Hepatic stellate cell (primary cell): ENCODE results near the gene SNX7.

Source experiments
- DNase-seq: peaks from one replicate; pipeline ENCODE4 v3.0.0; 2011; ENCODE audit warnings: low spot score

Gene SNX7

DNA sequence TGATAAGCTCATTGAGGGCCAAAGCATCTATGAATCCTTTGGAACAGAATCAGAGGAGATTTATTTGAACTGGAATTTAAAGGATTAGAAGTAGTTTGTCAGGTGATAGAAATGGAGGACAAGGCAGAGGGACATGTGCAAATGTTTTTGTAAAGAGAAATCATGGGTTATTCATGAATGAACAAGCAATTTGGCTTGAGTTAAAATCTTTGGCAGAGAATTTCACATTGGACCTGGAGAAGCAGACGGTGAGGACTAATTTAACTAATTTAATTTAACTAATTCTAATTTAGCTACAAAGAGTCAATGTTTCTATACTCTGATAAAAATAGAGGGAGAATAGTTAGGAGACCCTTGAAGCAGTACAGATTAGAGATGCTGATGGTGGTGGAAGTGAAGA lies 36.3 kb downstream of the SNX7 start:
- no peak for DNase-seq

- DNase-seq = no peak
Observed at GRCh38 chr1:98698625-98699024, 37.1 kb downstream of the SNX7 start.

DNA sequence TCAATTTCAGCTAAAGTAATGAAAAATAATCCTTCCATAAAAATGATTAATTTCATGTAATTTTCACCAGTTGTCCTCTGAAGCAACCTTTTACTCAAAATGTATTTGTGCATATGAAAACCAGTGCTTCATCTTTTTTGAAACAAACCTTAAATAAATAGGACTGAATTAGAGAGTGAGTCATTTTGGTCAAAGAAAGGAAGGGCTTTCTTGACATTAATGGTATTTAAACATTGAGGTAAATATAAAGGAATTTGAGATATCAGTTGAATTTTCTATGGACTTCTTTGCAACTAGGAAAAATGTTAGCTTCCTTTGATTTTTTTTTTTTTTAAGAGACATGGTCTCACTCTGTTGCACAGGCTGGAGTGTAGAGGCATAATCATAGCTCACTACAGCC lies 38.7 kb downstream of the SNX7 start:
- DNase-seq = no peak

GRCh38 chr1:98702976-98703375 lies 41.5 kb downstream of the SNX7 start:
- DNase-seq = peak; percentile 14

GRCh38 chr1:98704474-98704873 lies 43.0 kb downstream of the SNX7 start:
- no peak for DNase-seq

- DNase-seq = no peak
Observed at GRCh38 chr1:98704971-98705370, 43.5 kb downstream of the SNX7 start.

GRCh38 chr1:98705591-98705990 lies 44.1 kb downstream of the SNX7 start:
- DNase-seq = no peak

DNA sequence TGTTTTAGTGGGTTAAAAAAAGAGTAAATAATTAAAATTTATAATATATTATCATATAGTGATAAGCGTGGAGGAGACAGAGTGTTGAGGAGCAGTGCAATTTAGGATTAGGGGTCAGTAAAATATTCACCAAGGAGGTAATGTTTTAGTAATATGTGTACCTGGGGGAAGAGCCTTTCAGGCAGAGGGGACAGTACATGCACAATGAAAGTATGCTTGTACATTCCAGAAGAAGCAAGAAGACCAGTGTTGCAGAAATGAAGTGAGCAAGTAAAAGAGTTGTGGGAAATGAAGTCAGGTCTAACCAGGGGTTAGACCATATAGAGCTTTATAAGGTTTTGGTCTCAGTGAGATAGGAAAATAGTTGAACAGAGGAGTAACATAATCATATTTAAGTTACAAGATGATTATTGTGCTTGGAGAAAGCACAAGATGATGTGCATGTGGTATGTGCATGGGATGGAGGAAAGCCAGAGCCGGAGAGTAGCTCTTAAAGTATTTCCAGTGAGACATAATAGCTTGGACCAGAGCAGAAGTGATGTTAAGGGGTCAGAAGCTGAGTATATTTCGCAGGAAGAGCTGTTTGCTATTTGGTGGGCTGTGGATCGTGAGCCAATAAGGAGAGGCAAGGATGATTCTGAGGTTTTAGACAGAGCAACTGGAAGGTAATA lies 44.8 kb downstream of the SNX7 start:
- no peak for DNase-seq

DNA sequence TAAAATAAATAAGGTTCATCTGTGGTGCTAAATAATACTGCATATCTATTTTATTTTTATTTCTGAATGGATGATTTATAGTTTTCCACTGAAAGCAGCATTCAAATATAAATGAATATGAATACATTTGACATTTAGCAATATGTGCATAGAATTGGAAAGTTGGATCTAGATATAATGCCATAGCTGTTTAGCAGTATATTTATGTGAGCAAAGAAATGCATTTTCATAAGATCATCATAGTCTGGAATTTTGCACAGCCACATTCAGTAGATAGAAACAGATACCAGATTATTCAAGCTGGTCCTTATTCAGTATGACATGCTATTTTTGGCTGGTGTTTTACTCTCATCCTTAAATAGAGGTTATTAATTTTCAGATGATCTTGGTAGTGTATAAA lies 46.0 kb downstream of the SNX7 start:
- DNase-seq = no peak

- no peak for DNase-seq
Observed at GRCh38 chr1:98709906-98710305, 48.4 kb downstream of the SNX7 start.

DNA sequence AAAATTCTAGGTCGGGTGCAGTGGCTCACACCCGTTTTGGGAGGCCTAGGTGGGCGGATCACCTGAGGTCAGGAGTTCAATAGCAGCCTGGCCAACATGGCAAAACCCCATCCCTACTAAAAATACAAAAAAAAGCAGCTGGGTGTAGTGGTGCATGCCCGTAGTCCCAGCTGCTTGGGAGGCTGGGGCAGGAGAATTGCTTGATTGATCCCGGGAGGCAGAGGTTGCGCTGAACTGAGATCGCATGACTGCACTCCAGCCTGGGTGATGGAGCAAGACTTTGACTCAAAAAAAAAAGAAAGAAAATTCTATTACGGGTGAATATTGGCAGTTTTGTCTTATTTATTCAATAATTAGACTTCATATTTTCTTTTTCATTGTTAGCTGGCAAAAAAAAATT lies 62.1 kb downstream of the SNX7 start:
- no peak for DNase-seq

DNA sequence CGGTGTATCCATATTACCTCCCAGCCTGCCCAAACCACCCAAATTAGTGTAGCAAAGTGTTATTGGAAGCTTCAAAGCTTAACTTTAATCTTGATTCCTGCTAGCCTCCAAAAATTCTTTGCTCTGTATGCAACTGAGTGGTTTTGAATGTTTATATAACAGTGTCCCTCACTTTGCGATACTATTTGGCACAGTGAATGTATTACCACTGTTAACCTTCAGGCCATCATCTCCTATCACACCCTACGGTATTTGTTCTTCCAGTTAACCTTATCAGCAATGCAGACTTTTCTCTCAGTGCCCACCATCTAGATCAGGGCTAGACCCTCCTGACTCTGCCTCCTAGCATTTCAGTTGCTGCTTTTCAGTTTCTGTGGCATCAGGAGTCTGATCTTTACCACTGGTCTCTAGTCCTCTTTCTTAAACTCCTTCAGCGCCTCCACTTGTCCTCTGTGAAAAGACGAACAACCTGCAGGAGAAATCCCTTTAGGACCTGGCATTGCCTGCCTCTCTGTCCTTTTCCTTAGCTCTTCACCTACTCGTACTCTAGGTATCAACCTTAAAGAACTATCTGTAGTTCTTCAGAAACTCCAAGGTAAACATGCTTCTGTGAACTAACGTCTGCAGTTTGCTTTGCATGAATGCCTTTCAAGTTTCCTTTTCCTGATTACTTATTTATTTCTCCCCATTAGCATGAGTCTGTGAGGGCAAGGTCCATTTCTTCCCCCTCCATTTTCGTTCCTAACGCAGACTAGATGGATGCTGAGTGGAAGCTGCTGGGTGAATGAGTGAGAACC lies 71.7 kb downstream of the SNX7 start:
- DNase-seq = no peak

DNA sequence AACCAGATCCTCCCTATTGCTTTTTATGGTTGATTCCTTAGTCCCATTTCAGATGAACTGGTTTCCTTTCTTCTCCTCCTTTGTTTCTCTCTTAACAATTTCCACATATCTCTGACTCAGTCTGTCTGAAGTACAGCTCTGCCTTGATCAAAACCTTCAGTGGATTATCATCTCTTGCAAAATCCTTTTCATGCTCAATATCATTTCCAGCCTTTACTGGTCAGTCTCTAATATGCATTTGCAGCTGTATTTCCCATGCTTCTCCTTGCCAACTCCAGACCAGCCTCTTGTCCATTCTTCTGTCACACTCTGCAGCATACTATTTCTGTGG lies 72.2 kb downstream of the SNX7 start:
- DNase-seq = no peak

DNA sequence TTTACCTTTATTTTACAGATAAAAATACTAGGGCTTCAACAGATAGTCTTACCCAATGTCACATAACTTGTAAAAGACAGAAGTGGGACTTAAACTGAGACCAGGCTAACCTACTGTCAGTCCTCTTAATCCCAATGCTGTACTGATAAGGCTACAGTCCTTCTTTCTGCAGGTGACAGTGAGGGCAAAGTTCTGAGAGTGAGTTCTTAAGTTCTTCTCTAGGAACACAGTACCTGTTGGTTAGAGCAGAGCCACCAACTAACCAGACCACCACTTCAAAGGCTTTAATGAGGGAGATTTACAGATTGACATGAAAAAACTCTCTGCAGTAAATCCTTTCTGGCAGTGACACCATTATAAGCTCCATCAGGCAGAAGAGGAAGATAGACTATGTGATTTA lies 74.2 kb downstream of the SNX7 start:
- DNase-seq = no peak

- DNase-seq = no peak
Observed at GRCh38 chr1:98737835-98738234, 76.3 kb downstream of the SNX7 start.

DNA sequence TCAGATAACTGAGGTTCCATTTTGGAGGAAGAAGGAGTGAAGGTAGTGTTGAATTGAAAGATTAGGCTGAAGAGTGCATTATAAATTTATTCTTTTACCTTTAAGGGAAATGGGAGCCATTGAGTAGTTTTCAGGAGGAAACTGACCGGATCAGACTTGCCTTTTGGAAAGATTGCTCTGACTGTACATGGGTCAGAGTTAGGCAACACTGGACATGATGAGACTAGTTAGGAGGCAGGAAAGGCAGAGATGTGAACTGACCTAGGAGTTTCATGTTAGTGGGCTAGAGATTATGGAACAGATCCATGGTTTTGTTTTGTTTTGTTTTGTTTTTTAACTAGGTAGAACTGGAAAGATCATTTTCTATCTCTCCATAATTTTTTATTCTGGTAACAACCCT lies 78.2 kb downstream of the SNX7 start:
- no peak for DNase-seq

DNA sequence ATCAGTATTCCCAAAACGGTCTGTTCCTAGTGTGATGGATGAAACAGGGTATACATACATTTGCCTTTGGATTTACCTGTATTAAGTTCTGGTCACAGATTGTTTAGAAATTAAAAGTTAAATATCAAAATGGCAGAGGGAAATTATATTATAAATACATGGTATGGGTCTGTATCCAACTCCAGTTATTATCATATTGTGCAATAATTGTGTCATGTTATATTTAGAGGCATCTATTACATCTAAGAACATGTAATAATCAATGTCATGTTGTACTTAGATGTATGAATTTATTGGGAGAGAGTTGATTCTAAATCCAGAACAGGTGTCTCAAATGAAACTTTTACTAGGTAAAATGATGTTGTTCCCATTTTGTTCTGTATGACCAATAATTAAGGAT lies 79.6 kb downstream of the SNX7 start:
- DNase-seq = no peak

DNA sequence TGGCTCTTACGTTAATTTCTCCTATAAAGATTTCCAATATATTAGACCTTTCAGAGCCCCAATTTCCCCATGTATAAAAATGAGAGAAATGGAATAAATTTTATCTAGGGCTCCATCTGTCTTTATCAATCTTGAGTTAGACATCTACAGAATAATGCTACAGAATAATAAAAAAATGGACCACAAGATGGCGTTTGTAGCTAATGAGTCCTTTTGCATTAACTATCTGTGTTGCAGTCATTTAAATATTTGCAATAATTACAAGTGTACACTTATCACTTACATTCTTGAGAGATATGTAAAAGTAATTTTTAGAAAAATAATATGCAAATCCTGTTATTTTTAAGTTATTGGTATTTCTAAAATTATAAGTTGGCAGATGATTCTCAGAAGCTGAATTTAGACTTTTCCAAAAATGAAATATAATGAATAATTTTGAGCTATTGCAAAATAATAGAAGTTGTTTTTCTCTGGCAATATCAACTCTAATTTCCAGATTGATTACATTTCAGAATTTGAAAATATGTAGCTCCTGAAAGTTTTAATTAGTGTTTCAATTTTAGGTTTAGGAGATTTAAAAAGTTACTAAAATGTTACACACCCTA lies 87.7 kb downstream of the SNX7 start:
- no peak for DNase-seq

DNA sequence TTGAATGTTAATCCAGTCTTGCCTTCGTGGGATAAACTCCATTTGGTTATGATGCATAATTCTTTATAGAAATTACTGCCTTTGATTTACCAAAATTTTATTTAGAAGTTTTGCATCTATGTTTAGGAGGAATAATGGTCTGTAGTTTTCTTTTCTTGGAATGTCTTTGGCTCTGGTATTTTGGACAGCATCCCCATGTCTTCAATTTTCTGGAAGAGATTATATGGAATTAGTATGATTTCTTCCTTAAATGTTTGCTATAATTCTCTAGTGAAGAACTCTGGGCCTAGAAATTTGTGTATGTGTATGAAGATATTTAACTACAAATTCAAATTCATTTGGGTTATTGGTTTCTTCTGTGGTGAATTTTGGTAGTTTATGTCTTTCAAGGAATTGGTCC lies 92.7 kb downstream of the SNX7 start:
- DNase-seq = no peak

DNA sequence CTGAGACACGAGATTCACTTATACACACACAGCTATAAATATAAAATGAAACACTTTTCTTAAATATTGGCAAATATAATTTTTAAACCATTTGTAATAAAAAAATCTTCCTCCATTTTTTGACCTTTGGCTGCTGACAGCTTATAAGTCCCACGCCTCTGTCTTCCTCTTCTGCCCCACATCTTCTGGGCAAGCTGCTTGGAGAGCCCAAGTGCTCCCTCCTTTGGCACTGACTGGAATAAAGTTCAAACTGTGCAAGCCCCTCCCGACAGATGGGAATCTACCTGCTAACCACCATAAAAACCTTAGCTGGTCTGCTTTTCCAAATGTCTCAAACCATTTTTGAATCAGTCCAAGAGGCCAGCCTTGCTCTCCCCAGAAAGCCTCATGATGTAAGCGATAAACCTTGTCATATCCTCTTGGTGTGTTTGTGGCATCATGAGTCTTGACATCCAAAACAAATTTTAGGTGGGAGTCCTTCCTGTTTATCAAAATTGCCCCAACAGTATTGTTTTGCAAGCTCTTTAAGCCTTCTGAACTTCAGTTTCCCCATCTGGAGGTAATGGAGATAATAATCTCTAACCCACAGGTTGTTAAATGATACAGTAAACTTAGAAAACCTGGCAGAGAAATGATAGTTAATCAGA lies 99.8 kb downstream of the SNX7 start:
- DNase-seq = no peak

GRCh38 chr1:98763488-98764150 lies 102.1 kb downstream of the SNX7 start:
- DNase-seq = no peak

GRCh38 chr1:98764485-98764884 lies 103.0 kb downstream of the SNX7 start:
- DNase-seq = no peak

DNA sequence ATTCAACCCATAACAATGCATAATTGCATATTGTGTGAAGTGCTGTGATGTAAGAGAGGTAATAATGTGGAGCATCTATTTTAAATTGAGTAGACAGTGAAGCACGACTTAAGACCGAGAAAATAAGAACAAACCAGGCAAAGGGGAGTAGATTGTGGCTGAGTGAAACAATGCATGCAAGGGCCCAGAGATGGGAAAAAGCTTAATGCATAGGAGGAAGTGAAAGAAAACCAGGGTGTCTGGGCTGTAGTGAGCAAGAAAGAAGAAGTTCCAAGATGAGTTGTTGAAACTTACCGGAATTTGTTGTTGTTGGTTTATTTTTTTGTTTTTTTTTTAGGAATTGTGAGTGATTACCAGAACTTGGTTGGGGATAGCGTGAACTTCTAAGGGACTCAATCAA lies 104.7 kb downstream of the SNX7 start:
- no peak for DNase-seq
